ENCODE results near the gene GPRC5A. TPM values are rescaled to one million over a fixed set of nuclear protein-coding genes. Genes with fewer than 3 reads are reported as not detected.

Gene GPRC5A
- total RNA-seq, 2 donors from 2014 or later = 0.15 to 1.0 TPM

- Histone ChIP-seq H3K9ac (ENCODE audit: extremely low read depth, low read length, poor library complexity, severe bottlenecking) (no peak overlapping the region), H3K4me1 (ENCODE audit: control insufficient read depth, insufficient read depth, low read length) (peaks cover under 1% of the 10 kb centered on the region), H3K27me3 (ENCODE audit: control insufficient read depth, insufficient read depth, low read length, poor library complexity, severe bottlenecking) (no peaks in the 10 kb centered on the region), H3K4me3 (ENCODE audit: low read length) (no peak overlapping the region), H3K9me3 (ENCODE audit: control insufficient read depth, low read length) (no peaks in the 10 kb centered on the region), H3K27ac (ENCODE audit: low read depth, low read length) (no peak overlapping the region), H3K36me3 (ENCODE audit: control insufficient read depth, insufficient read depth, low read length) (no peaks in the 10 kb centered on the region)
- H3K27me3 Mint-ChIP-seq (ENCODE audit: insufficient read depth) = peaks cover 15% of the 10 kb centered on the region
- TF ChIP-seq CTCF (conservative IDR thresholded peaks at IDR 0.05) = no peak
- peak; percentile 78 for DNase-seq
- peaks cover 33% of the 10 kb centered on the region for H3K4me1 Mint-ChIP-seq
- H3K36me3 Mint-ChIP-seq (ENCODE audit: low read depth) = peaks cover 9% of the 10 kb centered on the region
- no peak overlapping the region for H3K4me3 Mint-ChIP-seq
- 80 to 87% methylated on average over 4 to 9 of the region's 10 CpGs for WGBS, 2 experiments (ENCODE audit: insufficient coverage in 1 of 2, insufficient read length in 1 of 2)
- peak overlapping the region; percentile 87 for H3K27ac Mint-ChIP-seq
- H3K9me3 Mint-ChIP-seq = no peaks in the 10 kb centered on the region
These were observed 19.0 kb upstream of the GPRC5A start for GRCh38 chr12:12872139-12872933.

DNA sequence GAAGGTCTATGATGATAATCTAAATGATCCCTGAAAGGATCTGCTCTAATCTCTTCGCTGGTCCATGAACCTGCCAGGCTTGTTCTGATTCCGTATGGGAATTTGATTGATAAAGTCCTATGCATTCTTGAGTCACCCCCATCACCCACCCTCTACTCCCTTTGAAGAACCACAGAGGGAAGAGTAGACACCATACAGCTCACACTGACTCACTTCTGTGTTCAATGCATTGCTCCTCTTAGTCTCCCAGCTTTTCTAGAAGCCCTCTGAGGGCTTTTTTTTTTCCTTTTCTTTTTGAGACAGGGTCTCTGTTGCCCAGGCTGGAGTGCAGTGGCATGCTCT, 18.5 kb upstream of the GPRC5A start:
- H3K9me3 Mint-ChIP-seq = no peaks in the 10 kb centered on the region
- no peak for TF ChIP-seq CTCF (conservative IDR thresholded peaks at IDR 0.05)
- no peak overlapping the region for H3K9ac ChIP-seq (ENCODE audit: extremely low read depth, low read length, poor library complexity, severe bottlenecking)
- H3K9me3 ChIP-seq (ENCODE audit: control insufficient read depth, low read length) = no peaks in the 10 kb centered on the region
- DNase-seq = no peak
- H3K4me1 Mint-ChIP-seq = peaks cover 38% of the 10 kb centered on the region
- 95 to 100% methylated on average over 2 of the region's 2 CpGs for WGBS, 2 experiments (ENCODE audit: insufficient coverage in 1 of 2, insufficient read length in 1 of 2)
- H3K27me3 Mint-ChIP-seq (ENCODE audit: insufficient read depth) = peaks cover 18% of the 10 kb centered on the region
- H3K36me3 ChIP-seq (ENCODE audit: control insufficient read depth, insufficient read depth, low read length) = no peaks in the 10 kb centered on the region
- H3K27ac ChIP-seq (ENCODE audit: low read depth, low read length) = no peak overlapping the region
- H3K4me1 ChIP-seq (ENCODE audit: control insufficient read depth, insufficient read depth, low read length) = peaks cover 5% of the 10 kb centered on the region
- no peak overlapping the region for H3K4me3 ChIP-seq (ENCODE audit: low read length)
- H3K36me3 Mint-ChIP-seq (ENCODE audit: low read depth) = peaks cover 9% of the 10 kb centered on the region
- no peaks in the 10 kb centered on the region for H3K27me3 ChIP-seq (ENCODE audit: control insufficient read depth, insufficient read depth, low read length, poor library complexity, severe bottlenecking)
- no peak overlapping the region for H3K4me3 Mint-ChIP-seq
- peak overlapping the region; percentile 87 for H3K27ac Mint-ChIP-seq

GRCh38 chr12:12874029-12874428, 17.3 kb upstream of the GPRC5A start:
- TF ChIP-seq CTCF (conservative IDR thresholded peaks at IDR 0.05) = no peak
- H3K4me1 Mint-ChIP-seq = peaks cover 38% of the 10 kb centered on the region
- Histone ChIP-seq H3K9me3 (ENCODE audit: control insufficient read depth, low read length) (no peaks in the 10 kb centered on the region), H3K9ac (ENCODE audit: extremely low read depth, low read length, poor library complexity, severe bottlenecking) (no peak overlapping the region), H3K36me3 (ENCODE audit: control insufficient read depth, insufficient read depth, low read length) (no peaks in the 10 kb centered on the region), H3K4me3 (ENCODE audit: low read length) (no peak overlapping the region), H3K4me1 (ENCODE audit: control insufficient read depth, insufficient read depth, low read length) (peaks cover 5% of the 10 kb centered on the region), H3K27ac (ENCODE audit: low read depth, low read length) (peak overlapping the region; percentile 54), H3K27me3 (ENCODE audit: control insufficient read depth, insufficient read depth, low read length, poor library complexity, severe bottlenecking) (no peaks in the 10 kb centered on the region)
- H3K9me3 Mint-ChIP-seq = no peaks in the 10 kb centered on the region
- 44 to 93% methylated on average over 1 of the region's 1 CpG for WGBS, 2 experiments (ENCODE audit: insufficient coverage in 1 of 2, insufficient read length in 1 of 2)
- H3K27me3 Mint-ChIP-seq (ENCODE audit: insufficient read depth) = peaks cover 24% of the 10 kb centered on the region
- DNase-seq = no peak
- H3K4me3 Mint-ChIP-seq = no peak overlapping the region
- H3K27ac Mint-ChIP-seq = no peak overlapping the region
- peaks cover 9% of the 10 kb centered on the region for H3K36me3 Mint-ChIP-seq (ENCODE audit: low read depth)
